AG04450 (cell line): Measurements from ENCODE around the gene EDC3. TPM values are rescaled to one million over a fixed set of nuclear protein-coding genes. Genes with fewer than 3 reads are reported as not detected.

Experiments
- CTCF ChIA-PET: fragments of 300-600, 350-600 bp; formaldehyde crosslinking; extraction: SDS; loops from one replicate; lab custom pipeline; 2022; ENCODE audit warnings: antibody characterized with exemption, inconsistent platforms; lab: Charles Lee
- POLR2A ChIA-PET: fragments of 350-600 bp; formaldehyde crosslinking; extraction: SDS; loops from one replicate; lab custom pipeline; 2021; ENCODE audit warnings: antibody characterized with exemption, inconsistent platforms; lab: Yijun Ruan, JAX
- DNase-seq: peaks from one replicate; pipeline ENCODE4 v3.0.0-alpha.2; 2011; ENCODE audit warnings: low read depth, low spot score
- H3K27ac ChIP-seq: one replicate; pipeline ENCODE4 v1.5.1; 2012; ENCODE audit warnings: low read depth, low read length, control low read depth
- H3K27me3 ChIP-seq: one replicate; pipeline ENCODE4 v1.6.0; 2012; ENCODE audit warnings: low read length; ENCODE audit not compliant: control insufficient read depth, insufficient read depth
- H3K4me3 ChIP-seq: 2 replicates; pipeline ENCODE4 v1.5.1; 2011; ENCODE audit warnings: mild to moderate bottlenecking, low read depth, low read length, control low read depth
- H3K9me3 ChIP-seq: 2 replicates; pipeline ENCODE4 v1.5.1; 2012; ENCODE audit warnings: low read length; ENCODE audit not compliant: control insufficient read depth, insufficient read depth
- polyA plus RNA-seq: library from polyadenylated mRNA; depleted of rRNA; stranded (reverse); fragments of >200 nt; gene quantifications from 2 replicates; pipeline ENCODE4 v1.2.3, GENCODE V29; 2011
- TF ChIP-seq, protein P1 (sequence below): IDR thresholded peaks from 2 replicates; pipeline ENCODE4 v1.5.1; 2011; ENCODE audit warnings: low read depth, low read length, control low read depth, inconsistent platforms

Gene EDC3
- polyA plus RNA-seq, 1 experiment: 37.1 TPM

DNA sequence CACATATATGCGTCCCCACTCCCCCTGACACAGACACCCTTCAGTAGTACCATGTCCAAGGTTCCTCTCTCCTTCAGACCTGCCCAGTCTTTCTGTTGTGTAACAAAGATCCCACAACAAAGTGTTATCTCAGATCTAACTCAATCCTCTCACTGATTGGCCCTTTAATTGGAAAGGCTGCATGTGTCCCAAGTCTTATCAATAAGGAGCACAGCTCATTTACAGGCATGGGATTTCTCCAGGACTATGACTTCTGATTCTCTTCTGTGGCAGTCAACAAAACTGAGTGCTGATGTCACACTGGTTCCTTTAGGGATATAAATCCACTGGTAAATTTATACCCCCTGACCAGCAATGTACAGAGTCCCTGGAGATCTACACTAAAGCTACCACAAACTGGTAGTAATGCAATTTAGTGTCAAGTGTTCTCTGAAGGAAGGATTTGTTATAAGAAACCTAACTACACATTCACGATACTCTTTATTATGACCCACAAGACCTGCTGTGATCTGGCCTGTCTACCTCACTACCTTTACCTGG is 52.1 kb downstream of the EDC3 start:
- POLR2A ChIA-PET: no interaction called here
- Histone ChIP-seq H3K9me3 (no peaks in the 10 kb centered on the region), H3K27me3 (no peaks in the 10 kb centered on the region), H3K27ac (no peak overlapping the region), H3K4me3 (no peak overlapping the region)
- TF ChIP-seq, protein P1, sequence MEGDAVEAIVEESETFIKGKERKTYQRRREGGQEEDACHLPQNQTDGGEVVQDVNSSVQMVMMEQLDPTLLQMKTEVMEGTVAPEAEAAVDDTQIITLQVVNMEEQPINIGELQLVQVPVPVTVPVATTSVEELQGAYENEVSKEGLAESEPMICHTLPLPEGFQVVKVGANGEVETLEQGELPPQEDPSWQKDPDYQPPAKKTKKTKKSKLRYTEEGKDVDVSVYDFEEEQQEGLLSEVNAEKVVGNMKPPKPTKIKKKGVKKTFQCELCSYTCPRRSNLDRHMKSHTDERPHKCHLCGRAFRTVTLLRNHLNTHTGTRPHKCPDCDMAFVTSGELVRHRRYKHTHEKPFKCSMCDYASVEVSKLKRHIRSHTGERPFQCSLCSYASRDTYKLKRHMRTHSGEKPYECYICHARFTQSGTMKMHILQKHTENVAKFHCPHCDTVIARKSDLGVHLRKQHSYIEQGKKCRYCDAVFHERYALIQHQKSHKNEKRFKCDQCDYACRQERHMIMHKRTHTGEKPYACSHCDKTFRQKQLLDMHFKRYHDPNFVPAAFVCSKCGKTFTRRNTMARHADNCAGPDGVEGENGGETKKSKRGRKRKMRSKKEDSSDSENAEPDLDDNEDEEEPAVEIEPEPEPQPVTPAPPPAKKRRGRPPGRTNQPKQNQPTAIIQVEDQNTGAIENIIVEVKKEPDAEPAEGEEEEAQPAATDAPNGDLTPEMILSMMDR: no peak
- CTCF ChIA-PET: interaction anchor here (19.4 kb wide), 1 partner anchor 126 kb away, joined by 517 read pairs; no protein-coding TSS in a partner anchor
- no peak for DNase-seq

DNA sequence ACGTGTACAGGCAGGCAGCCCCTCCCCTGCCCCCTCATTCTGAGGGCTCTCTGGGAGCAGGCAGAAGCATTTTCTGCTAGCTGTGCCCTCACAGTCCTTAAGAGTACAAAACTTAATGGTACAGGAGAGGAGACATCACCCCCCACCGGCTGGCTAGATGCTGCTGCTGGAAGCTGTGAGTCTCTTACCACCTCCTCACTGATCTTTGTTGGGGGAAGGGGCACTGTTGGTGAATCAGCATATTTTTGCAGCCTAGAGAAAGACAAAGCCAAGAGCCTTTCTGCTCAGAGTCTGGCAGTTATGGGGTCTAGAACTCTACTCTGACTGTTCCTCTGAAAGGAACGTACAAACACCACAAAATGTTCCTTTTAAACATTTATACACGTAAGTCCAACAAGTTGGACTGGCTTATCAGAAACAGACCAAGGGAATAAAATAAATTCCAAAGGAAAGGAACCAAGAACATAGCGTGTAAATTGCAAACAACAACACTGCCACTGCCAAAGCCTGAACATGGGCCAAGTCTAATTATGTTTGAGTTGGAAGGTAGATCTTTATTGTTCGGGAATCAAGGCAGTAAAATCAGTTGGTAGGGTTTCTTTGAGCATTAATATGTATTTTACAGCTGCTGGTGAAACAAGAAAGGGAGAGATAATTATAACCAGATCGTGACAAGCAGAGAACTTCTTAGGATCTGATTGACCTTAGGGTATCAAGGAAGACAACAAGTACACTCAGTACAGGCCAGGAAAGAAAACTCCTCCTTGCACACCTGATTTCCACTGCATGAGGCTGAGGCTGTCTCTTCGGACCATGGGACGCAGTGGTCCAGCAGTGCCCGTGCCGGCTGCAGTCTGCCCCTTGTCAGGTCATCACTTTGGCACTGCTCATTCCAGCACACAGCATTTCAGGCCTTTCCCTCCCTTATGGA is 52.8 kb downstream of the EDC3 start:
- TF ChIP-seq, protein P1: no peak
- no peak for DNase-seq
- ChIA-PET CTCF (interaction anchor here (1.2 to 19.4 kb wide), 2 partner anchors 25 to 127 kb away, joined by 3 to 517 read pairs; no protein-coding TSS in a partner anchor), POLR2A (no interaction called here)
- no peaks in the 10 kb centered on the region for H3K9me3 ChIP-seq
- no peaks in the 10 kb centered on the region for H3K27me3 ChIP-seq
- H3K4me3 ChIP-seq: no peak overlapping the region
- H3K27ac ChIP-seq: no peak overlapping the region

DNA sequence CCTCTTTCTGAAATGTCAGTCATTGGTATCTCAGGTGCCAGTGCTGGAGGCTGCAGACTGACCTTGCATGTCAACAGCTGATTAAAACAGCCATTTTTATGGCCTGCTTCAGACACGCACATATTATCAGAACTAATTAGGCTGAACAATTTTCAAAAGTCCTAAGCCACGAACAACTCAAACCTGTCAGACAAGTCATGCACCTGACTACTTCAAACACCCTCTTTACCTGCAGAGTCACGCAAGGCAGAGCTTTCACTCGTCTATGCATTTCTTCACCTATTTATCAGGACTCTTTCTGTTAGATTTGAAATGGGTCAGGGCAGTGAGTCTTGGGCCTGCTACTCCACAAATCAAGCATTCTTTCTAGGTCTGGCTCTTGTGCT is 53.5 kb downstream of the EDC3 start:
- Histone ChIP-seq H3K27me3 (no peaks in the 10 kb centered on the region), H3K9me3 (no peaks in the 10 kb centered on the region), H3K4me3 (no peak overlapping the region), H3K27ac (no peak overlapping the region)
- ChIA-PET CTCF (interaction anchor here (1.2 to 19.4 kb wide), 4 partner anchors 11 to 128 kb away, joined by 3 to 517 read pairs (median 20); no protein-coding TSS in a partner anchor), POLR2A (no interaction called here)
- TF ChIP-seq, protein P1: no peak
- no peak for DNase-seq

DNA sequence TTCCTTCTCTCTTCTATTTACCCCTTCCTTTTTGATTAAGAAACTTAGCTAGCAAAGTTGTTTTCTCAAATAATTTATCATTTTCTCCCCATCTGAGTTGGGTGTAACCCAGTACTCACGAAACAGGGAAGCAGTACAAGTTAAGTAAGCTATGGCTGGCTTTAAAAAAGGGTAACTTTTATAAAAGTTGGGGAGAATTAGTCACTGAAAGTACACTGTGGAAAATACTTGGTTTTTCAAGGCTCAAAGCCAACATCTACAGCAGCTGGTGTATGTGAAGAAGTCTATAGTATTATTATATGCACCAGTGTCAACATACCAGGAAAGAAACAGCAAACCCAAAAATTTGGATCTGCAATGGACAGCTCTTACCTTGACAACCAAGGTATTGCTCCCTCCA is 54.7 kb downstream of the EDC3 start:
- POLR2A ChIA-PET: no interaction called here
- H3K27me3 ChIP-seq: no peaks in the 10 kb centered on the region
- H3K9me3 ChIP-seq: no peaks in the 10 kb centered on the region
- H3K27ac ChIP-seq: no peak overlapping the region
- TF ChIP-seq, protein P1: no peak
- H3K4me3 ChIP-seq: no peak overlapping the region
- CTCF ChIA-PET: interaction anchor here (0.7 to 19.4 kb wide), 5 partner anchors 10 to 310 kb away, joined by 3 to 517 read pairs (median 7); no protein-coding TSS in a partner anchor
- no peak for DNase-seq

DNA sequence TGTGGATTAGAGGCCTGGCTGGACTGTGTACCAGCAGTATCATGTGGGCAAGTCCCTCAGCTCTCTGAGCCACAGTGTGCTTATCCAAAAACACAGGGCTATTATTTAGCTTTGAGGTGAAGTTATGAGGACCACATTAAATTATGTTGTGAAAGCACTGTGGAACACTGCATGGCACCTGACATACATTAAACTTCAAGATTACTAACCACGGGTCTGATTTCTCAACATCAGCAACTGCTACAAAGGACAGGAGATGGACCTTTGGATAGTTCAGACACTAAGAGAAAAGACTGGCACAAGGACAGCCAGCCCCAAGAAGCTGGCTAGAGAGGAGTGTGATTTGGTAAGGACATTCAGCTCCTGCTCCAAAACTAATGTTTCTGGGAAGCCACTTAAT is 58.8 kb downstream of the EDC3 start:
- POLR2A ChIA-PET: interaction anchor here (0.6 kb wide), 1 partner anchor 82 kb away, joined by 4 read pairs; no protein-coding TSS in a partner anchor

More for the DNA sequence above, 58.8 kb downstream of the EDC3 start:
- H3K27ac ChIP-seq: no peak overlapping the region
- TF ChIP-seq, protein P1: no peak
- no peaks in the 10 kb centered on the region for H3K9me3 ChIP-seq
- CTCF ChIA-PET: interaction anchor here (0.5 to 19.4 kb wide), 5 partner anchors 23 to 314 kb away, joined by 3 to 517 read pairs (median 4); no protein-coding TSS in a partner anchor
- H3K27me3 ChIP-seq: no peaks in the 10 kb centered on the region
- DNase-seq: no peak
- no peak overlapping the region for H3K4me3 ChIP-seq
